ENCODE results near the gene NLE1. TPM values are rescaled to one million over a fixed set of nuclear protein-coding genes. Genes with fewer than 3 reads are reported as not detected.
"Not testable (repeated sequence)": the region's sequence is repeated elsewhere in the genome, so short reads cannot be mapped to it uniquely, and the experiment has no call there.

NLE1 gene
- total RNA-seq, 1 donor from 2014 or later = 3.8 TPM

DNA sequence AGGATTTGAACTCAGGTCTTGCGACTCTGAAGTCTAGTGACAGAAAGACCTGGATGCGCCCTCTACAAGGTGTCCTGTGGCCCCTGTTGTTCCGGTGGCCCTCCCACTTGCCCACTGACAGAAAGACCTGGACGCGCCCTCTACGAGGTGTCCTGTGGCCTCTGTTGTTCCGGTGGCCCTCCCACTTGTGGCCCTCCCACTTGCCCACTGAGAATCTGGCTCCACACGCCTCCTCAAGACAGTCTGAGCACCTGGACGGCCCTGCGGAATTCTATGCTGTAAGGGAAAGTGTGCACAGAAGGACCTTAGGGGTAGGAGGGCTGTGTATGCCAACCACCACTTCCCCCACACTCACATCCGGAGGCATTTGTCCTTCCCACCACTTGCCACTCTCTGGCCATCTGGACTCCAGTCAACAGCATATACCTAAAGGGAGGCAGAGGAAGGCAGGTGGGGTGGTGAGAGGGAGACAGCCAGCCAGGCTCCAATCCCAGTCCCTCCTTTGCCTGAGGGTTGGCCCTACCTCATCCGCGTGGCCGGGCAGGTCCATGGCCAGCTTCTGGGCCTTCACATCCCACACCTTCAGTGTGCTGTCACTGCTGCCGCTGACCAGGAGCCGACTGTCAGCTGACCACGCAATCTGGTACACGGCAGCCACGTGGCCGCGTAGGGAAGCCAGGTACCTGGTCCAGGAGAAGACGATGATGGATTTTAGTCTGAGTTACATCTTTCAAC is 9.1 kb downstream of the NLE1 start:
- no peak for DNase-seq (ENCODE audit: low spot score)
- intact Hi-C loops (cut with DNase I) = no loop called here

- intact Hi-C loops (cut with DNase I) = no loop called here
These were observed 10.0 kb downstream of the NLE1 start for GRCh38 chr17:35132099-35132498.

DNA sequence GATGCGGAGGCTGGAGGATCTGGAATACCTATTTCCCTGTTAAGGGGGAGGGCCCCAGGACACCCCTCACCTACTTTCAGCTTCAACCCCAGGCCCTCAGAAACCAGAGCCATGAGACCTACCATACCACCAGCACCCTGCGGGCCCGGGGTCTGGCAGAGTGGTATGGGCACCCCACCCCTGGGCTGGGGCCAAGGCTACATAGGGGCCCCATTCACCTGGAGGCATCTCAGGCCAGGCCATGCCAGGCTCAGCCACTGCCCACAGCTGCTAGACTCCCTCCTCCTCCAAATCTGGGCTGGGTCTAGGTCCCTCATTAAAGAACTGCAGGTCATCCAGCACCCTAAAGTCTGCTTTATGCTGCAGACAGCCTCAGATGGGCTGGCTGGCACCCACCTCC is 11.7 kb downstream of the NLE1 start:
- DNase-seq (ENCODE audit: low spot score) = no peak
- intact Hi-C loops (cut with DNase I) = no loop called here

More at GRCh38 chr17:35132099-35132498, 10.0 kb downstream of the NLE1 start:
- DNase-seq (ENCODE audit: low spot score) = no peak

GRCh38 chr17:35129973-35130351 is 12.1 kb downstream of the NLE1 start:
- intact Hi-C loops (cut with DNase I) = no loop called here
- no peak for DNase-seq (ENCODE audit: low spot score)

GRCh38 chr17:35129154-35129972 is 12.7 kb downstream of the NLE1 start:
- intact Hi-C loops (cut with DNase I) = no loop called here
- DNase-seq (ENCODE audit: low spot score) = no peak

DNA sequence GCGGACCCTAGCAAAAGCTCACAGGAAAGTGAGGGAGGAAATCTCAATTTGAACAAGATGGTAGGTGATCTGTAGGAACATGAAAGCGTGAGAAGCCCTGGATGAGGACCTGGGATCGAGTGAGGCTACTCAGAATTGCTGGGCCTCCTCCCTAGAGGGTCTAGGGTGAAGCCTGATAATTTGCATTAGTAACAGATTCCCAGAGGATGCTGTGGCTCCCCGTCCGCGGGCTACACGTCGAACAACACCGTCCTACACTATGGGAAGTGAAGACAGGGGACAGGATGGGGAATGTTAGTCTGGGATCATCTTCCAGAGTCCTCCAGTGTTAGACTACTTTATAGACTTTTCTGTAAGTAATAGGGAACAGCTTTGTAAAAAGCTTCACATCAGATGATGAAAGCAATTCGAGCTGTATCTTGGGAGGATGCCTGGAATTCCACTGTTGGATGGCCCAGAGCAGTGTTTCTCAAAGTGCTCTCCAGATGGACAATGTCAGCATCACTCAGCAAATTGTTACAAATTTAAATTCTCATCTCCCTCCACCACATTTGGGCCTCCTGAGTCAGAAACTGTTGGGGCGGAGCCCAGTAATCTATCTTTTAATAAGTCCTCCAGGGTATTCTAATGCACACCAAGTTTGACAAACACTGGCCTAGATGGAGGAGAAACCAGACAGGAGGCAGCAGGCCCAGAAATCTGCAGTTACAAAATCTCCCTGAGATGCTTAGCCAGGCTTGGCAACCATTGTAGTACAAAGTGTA is 14.2 kb downstream of the NLE1 start:
- no peak for DNase-seq (ENCODE audit: low spot score)
- intact Hi-C loops (cut with DNase I) = no loop called here

DNA sequence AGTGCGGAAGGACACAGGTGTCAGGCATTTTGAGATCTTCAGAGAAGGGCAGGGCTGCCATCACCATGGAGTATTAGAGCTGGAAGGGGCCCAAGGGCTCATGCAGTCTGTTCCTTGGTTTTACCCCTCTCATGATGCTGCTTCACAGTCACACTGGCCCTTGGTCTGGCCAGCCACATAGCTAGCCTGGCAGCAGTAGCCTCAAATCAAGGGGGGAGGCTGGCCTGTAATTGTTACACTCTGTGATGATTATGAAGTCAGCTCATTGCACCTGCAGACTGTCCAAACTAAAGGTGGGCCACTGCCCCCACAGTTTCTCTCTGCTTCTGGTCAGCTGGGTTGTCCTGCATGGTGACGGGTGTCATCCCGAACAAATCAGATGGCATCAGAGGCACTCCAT is 20.8 kb downstream of the NLE1 start, which contains the start of gene FNDC8:
Gene FNDC8, plus strand, starts transcription at position 301 of the 400 bp plus-strand sequence. Its CDS starts 79 bp downstream, at position 380.
- DNase-seq (ENCODE audit: low spot score) = no peak
- intact Hi-C loops (cut with DNase I) = no loop called here

- intact Hi-C loops (cut with DNase I) = loop anchor here (2.0 to 5.0 kb wide), 4 partner anchors 123 to 697 kb away; no protein-coding TSS in a partner anchor
- peak; percentile 88 for DNase-seq (ENCODE audit: low spot score)
These were observed 22.5 kb downstream of the NLE1 start, which contains the start of gene RAD51D for GRCh38 chr17:35119370-35120165. Gene RAD51D, minus strand, starts transcription at chr17:35119860. Its CDS starts 247 bp downstream, at chr17:35119613.

GRCh38 chr17:35117984-35118383 is 24.1 kb downstream of the NLE1 start:
- no peak for DNase-seq (ENCODE audit: low spot score)
- intact Hi-C loops (cut with DNase I) = loop anchor here (2.0 to 5.0 kb wide), 4 partner anchors 121 to 696 kb away; no protein-coding TSS in a partner anchor

GRCh38 chr17:35116845-35117244 is 25.3 kb downstream of the NLE1 start:
- intact Hi-C loops (cut with DNase I) = loop anchor here (5.0 kb wide), 3 partner anchors 575 to 695 kb away; no protein-coding TSS in a partner anchor
- DNase-seq (ENCODE audit: low spot score) = no peak

- intact Hi-C loops (cut with DNase I) = not testable (repeated sequence)
These were observed 31.3 kb downstream of the NLE1 start for GRCh38 chr17:35110791-35111190.

GRCh38 chr17:35104844-35105450 is 37.2 kb downstream of the NLE1 start:
- intact Hi-C loops (cut with DNase I) = no loop called here
- peak; percentile 22 for DNase-seq (ENCODE audit: low spot score)

More at GRCh38 chr17:35110791-35111190, 31.3 kb downstream of the NLE1 start:
- DNase-seq (ENCODE audit: low spot score) = not testable (repeated sequence)

DNA sequence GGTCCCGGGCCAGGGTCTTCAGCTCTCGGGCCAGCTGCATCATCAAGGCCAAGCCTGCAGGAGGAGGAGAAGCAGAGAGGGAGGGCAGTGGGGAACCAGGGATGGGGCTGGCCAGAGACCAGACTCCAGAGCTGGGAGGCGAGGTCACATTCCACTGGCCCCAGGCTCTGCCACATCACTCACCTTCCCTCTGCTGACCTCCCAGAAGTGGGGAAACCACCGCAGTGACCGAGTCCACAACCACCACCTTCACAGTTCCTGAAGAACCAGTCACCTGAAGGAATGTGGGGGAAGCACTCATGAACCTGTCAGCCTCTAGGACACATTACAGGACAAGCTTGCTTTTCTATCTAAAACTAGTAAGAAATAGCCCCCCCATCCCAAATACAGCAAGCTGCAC is 38.8 kb downstream of the NLE1 start:
- DNase-seq (ENCODE audit: low spot score) = peak; percentile 27
- intact Hi-C loops (cut with DNase I) = no loop called here

DNA sequence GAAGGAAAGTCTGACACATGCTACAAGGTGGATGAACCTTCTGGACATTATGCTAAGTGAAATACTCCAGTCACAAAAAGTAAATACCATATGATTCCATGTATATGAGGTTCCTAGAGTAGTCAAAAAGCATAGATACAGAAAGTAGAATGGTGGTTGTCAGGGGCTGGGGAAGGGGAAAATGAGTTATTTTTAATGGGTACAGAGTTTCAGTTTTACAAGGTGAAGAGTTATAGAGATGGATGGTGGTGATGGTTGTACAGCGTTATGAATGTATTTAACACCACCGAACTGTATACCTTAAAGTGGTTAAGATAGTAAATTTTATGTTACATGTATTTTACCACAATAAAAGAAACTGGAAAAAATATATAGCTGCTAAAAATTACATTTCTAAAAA is 40.4 kb downstream of the NLE1 start:
- no peak for DNase-seq (ENCODE audit: low spot score)
- intact Hi-C loops (cut with DNase I) = no loop called here

DNA sequence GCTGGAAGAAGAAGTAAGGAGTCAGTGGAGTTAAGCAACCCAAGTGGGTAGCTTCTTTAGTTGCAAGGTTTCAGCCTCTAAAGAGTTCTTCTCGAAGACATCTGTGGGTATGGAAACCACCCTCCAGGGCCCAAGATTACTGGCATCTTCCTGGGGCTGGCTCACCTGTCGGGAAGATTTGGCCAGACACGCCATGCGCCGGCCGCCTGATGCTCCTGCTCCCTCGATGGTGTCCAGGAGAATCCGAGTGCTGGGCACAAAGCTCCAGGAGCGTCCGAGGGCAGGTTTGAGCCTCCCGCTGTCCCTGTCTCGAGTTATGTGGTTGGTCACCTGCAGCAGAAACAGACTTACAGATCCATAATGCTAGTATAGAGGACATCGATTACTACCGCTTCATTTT is 41.1 kb downstream of the NLE1 start:
- intact Hi-C loops (cut with DNase I) = no loop called here
- DNase-seq (ENCODE audit: low spot score) = no peak

DNA sequence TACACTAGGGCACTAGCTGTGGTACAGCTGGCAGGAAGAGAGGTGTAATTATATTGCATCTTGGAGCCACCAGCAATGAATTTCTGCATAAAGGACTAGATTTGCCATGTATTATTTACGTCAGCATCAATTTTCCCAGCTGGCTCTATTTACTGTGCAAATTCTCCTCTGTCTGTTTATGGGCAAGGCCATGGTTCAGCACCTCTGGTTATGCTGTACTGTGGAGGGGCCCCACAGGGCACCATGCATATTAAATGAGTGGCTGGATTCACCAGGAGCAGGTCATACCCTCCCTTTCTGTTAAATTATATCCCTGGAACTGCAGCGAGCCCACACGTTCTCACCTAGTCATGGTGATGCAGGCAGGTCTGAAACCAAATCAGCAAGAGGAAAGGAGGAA is 42.2 kb downstream of the NLE1 start:
- intact Hi-C loops (cut with DNase I) = no loop called here
- no peak for DNase-seq (ENCODE audit: low spot score)

GRCh38 chr17:35097776-35098175 is 44.3 kb downstream of the NLE1 start:
- intact Hi-C loops (cut with DNase I) = no loop called here
- DNase-seq (ENCODE audit: low spot score) = no peak

- intact Hi-C loops (cut with DNase I) = no loop called here
- DNase-seq (ENCODE audit: low spot score) = no peak
These were observed 46.4 kb downstream of the NLE1 start for GRCh38 chr17:35095741-35096140.

- intact Hi-C loops (cut with DNase I) = no loop called here
- DNase-seq (ENCODE audit: low spot score) = no peak
These were observed 47.2 kb downstream of the NLE1 start for GRCh38 chr17:35094902-35095301.
